Esophagus squamous epithelium (tissue), 5 donors: Measurements from ENCODE around the gene SRR. TPM values are rescaled to one million over a fixed set of nuclear protein-coding genes. Genes with fewer than 3 reads are reported as not detected.

Experiments used
- DNase-seq: peaks from one replicate; lab custom pipeline; 2025; lab: John Stamatoyannopoulos, UW
- H3K27ac ChIP-seq, 4 donors: fragments of 200-600 bp; sonication (generic); one replicate each; pipeline ENCODE4 v1.5.1; 2016 to 2019; ENCODE audit warnings: mild to moderate bottlenecking in 1 of 4
- H3K27me3 ChIP-seq, 4 donors: fragments of 200-600 bp; sonication (generic); 1 replicate in 3 of 4; 2 replicates in 1 of 4; pipeline versions ENCODE4 v1.5.1 to v1.6.0; 2017 to 2021; ENCODE audit warnings: antibody characterized with exemption in 1 of 4
- H3K36me3 ChIP-seq, 3 donors: fragments of 200-600 bp; sonication (generic); one replicate each; pipeline ENCODE4 v1.5.1; 2016 to 2019
- H3K4me1 ChIP-seq, 3 donors: fragments of 200-600 bp; sonication (generic); one replicate each; pipeline ENCODE4 v1.5.1; 2017 to 2019
- H3K4me3 ChIP-seq, 4 donors: fragments of 200-600 bp; sonication (generic); 1 replicate in 3 of 4; 2 replicates in 1 of 4; pipeline ENCODE4 v1.5.1; 2016 to 2019; ENCODE audit warnings: mild to moderate bottlenecking in 2 of 4, moderate library complexity in 1 of 4
- H3K9me3 ChIP-seq, 3 donors: fragments of 200-600 bp; sonication (generic); one replicate each; pipeline ENCODE4 v1.5.1; 2016 to 2019
- POLR2A ChIP-seq, 4 donors: fragments of 450-650 bp; IDR thresholded peaks; one replicate each; pipeline ENCODE4 v1.6.1; 2017; ENCODE audit warnings: antibody characterized with exemption in 4 of 4, mild to moderate bottlenecking in 4 of 4, moderate library complexity in 3 of 4
- WGBS, 2 donors: methylation state at CpG; one replicate each; pipeline ENCODE4 v1.1.5; 2018; 5-methylcytosine and 5-hydroxymethylcytosine counted together
- intact Hi-C: fragments of 100-400 bp; cut with DNase I; formaldehyde crosslinking; loops from one replicate; pipeline ENCODE4 v1.15.0; 2022
- total RNA-seq, 4 donors: library from RNA; depleted of rRNA; stranded (reverse); fragments of >200 nt; gene quantifications; one replicate each; pipeline ENCODE4 v1.1.0, GENCODE V29; 2016
- TF ChIP-seq, protein P1 (sequence below), 6 experiments: fragments of 450-650 bp in 4 of 6; fragments of 200-600 bp in 2 of 6; sonication (generic) in 2 of 6; IDR thresholded peaks; one replicate each; pipeline ENCODE4 v1.5.1; 2016 to 2019; ENCODE audit warnings: antibody characterized with exemption in 6 of 6, mild to moderate bottlenecking in 4 of 6, moderate library complexity in 4 of 6
- donor health status: DM: yes; HTN: yes; CAD: no.

Gene SRR
- total RNA-seq, 4 donors from 2014 or later: 8.7 to 34.8 (median 15.8) TPM

DNA sequence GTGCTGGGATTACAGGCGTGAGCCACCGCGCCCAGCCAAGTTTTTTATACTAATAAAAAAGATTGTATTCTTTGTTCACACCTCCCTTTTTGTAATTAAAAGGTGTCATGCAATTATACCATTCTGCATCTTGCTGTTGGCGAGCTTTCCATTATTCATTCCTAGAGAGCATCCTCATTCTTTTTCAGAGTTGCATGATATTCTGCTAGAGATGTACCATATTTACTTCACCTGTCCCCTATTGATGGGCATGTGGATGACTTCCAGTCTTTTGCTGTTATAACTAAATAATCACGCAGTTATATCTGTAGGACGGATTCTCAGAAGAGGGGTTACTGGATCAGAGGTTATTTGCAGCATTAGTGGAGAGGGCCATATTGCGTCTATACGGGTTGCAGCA is 50.6 kb downstream of the SRR start:
- Histone ChIP-seq H3K4me1 (peaks cover 6 to 21% (median 9%) of the 10 kb centered on the region in 3 donors), H3K9me3 (no peaks in the 10 kb centered on the region), H3K27me3 (no peaks in the 10 kb centered on the region), H3K36me3 (peaks cover 0 to 11% (median 0%) of the 10 kb centered on the region in 3 donors), H3K27ac (no peak overlapping the region), H3K4me3 (no peak overlapping the region)
- intact Hi-C loops: no loop called here
- TF ChIP-seq, protein P1, sequence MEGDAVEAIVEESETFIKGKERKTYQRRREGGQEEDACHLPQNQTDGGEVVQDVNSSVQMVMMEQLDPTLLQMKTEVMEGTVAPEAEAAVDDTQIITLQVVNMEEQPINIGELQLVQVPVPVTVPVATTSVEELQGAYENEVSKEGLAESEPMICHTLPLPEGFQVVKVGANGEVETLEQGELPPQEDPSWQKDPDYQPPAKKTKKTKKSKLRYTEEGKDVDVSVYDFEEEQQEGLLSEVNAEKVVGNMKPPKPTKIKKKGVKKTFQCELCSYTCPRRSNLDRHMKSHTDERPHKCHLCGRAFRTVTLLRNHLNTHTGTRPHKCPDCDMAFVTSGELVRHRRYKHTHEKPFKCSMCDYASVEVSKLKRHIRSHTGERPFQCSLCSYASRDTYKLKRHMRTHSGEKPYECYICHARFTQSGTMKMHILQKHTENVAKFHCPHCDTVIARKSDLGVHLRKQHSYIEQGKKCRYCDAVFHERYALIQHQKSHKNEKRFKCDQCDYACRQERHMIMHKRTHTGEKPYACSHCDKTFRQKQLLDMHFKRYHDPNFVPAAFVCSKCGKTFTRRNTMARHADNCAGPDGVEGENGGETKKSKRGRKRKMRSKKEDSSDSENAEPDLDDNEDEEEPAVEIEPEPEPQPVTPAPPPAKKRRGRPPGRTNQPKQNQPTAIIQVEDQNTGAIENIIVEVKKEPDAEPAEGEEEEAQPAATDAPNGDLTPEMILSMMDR (IDR thresholded peaks at IDR 0.05): no peak
- TF ChIP-seq POLR2A (IDR thresholded peaks at IDR 0.05): no peak
- 81 to 83% methylated on average over 8 of the region's 8 CpGs for WGBS, 2 donors
- DNase-seq: no peak

DNA sequence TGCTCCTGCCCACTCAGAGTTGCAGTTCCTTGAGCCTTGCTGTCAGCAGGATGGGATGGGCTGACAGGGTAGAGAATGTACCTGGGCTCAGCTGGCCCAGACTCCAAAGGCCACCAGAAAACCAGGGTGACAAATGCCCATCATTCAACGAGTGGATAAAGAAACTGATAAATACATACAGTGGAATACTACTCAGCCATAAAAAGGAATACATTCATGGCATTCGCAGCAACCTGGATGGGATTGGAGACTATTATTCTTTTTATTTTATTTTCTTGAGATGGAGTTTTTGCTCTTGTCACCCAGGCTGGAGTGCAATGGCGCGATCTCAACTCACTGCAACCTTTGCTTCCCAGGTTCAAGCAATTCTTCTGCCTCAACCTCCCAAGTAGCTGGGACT is 53.5 kb downstream of the SRR start:
- no peaks in the 10 kb centered on the region for H3K9me3 ChIP-seq
- WGBS, 2 donors: 91 to 95% methylated on average over 4 of the region's 4 CpGs
- H3K4me1 ChIP-seq: peaks cover 13 to 30% (median 14%) of the 10 kb centered on the region in 3 donors

DNA sequence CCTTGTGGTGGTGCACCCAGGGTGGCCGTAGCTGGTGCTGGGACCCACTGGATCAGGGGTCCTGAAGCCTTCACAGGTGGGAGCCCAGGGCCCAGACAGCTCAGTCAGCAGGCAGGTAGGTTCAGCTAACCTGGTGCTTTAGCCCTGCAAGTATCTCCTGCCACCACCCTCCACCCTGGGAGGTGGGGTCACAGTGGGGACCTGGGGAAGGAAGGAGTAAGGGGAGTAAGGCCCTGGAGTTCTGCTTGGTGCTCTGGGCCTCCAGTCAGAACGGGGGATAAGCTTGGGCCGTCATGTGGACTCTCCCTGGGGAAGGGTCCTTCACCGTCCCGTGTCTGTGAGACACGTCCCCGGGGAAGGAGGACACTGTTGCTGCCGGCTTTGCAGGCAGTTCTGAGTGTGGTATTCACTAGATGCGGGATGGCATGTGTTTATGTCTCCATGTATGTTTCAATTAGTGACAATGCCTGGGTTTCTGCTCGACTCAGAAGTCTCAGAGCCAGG is 54.2 kb downstream of the SRR start:
- no peak overlapping the region for H3K4me3 ChIP-seq
- WGBS, 2 donors: 90 to 100% methylated on average over 1 to 7 of the region's 10 CpGs
- TF ChIP-seq, protein P1 (IDR thresholded peaks at IDR 0.05): no peak
- TF ChIP-seq POLR2A (IDR thresholded peaks at IDR 0.05): no peak
- intact Hi-C loops: no loop called here
- H3K9me3 ChIP-seq: no peaks in the 10 kb centered on the region
- no peaks in the 10 kb centered on the region for H3K27me3 ChIP-seq
- peaks cover 13 to 28% (median 14%) of the 10 kb centered on the region in 3 donors for H3K4me1 ChIP-seq
- no peak overlapping the region for H3K27ac ChIP-seq
- peaks cover under 1 to 27% (median 4%) of the 10 kb centered on the region in 3 donors for H3K36me3 ChIP-seq
- no peak for DNase-seq

More for the DNA sequence above, 53.5 kb downstream of the SRR start:
- no peak for TF ChIP-seq POLR2A (IDR thresholded peaks at IDR 0.05)
- TF ChIP-seq, protein P1 (IDR thresholded peaks at IDR 0.05): no peak
- Histone ChIP-seq H3K36me3 (peaks cover 0 to 20% (median 0%) of the 10 kb centered on the region in 3 donors), H3K4me3 (no peak overlapping the region), H3K27ac (no peak overlapping the region), H3K27me3 (no peaks in the 10 kb centered on the region)
- intact Hi-C loops: no loop called here
- DNase-seq: no peak

DNA sequence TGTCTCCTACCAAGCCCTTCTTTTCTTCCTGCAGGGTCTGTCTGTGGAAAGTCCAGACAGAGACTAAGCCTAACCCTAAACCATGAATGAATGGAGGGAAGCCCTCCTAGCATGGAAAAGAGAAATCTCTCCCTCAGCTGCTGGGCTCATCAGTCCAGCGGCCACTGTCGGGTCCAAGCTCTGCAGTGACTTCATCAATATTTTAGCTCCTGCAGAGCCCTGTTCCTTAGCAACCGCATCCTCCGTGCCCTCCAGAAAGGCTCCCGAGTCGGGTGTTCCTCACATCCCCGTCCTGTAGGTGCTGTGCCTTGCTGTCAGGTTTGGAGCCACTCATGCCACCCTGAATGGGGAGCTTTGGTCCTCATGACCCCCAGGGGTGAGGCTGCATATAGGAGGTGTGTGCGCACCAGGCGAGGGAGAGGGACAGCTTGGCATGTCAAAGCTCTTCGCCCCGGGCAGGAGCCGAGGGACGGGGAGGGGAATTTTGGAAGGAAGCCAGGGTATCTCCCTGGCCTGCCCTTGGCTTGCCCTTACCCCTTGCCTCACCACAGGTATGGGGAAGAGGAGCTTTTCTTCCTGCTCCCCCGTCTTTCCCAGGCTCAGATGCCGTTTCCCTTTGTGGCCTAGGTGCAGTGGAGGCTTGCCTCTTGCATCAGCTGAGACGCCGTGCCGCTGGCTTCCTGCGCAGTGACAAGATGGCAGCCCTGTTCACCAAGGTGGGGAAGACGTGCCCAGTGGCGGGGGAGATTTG is 57.4 kb downstream of the SRR start:
- intact Hi-C loops: no loop called here
- Histone ChIP-seq H3K27ac (no peak overlapping the region), H3K36me3 (peaks cover 8 to 59% (median 17%) of the 10 kb centered on the region in 3 donors)

More for the DNA sequence above, 57.4 kb downstream of the SRR start:
- Histone ChIP-seq H3K4me3 (no peak overlapping the region), H3K9me3 (no peaks in the 10 kb centered on the region), H3K27me3 (no peaks in the 10 kb centered on the region), H3K4me1 (peaks cover 11 to 37% (median 18%) of the 10 kb centered on the region in 3 donors)
- 77 to 92% methylated on average over 6 to 20 of the region's 21 CpGs for WGBS, 2 donors
- no peak for TF ChIP-seq POLR2A (IDR thresholded peaks at IDR 0.05)
- TF ChIP-seq, protein P1 (IDR thresholded peaks at IDR 0.05): no peak
- DNase-seq: no peak
